H7 (cell line): Measurements from ENCODE around the gene NRF1. TPM values are rescaled to one million over a fixed set of nuclear protein-coding genes. Genes with fewer than 3 reads are reported as not detected.

Source experiments
- DNase-seq: peaks from one replicate; pipeline ENCODE4 v3.0.0; 2012
- H3K27me3 ChIP-seq: 2 replicates; pipeline ENCODE4 v1.6.0; 2011; ENCODE audit warnings: mild to moderate bottlenecking, low read length; ENCODE audit not compliant: control insufficient read depth, insufficient read depth
- H3K36me3 ChIP-seq: replicated peaks from 2 replicates; pipeline ENCODE4 v1.5.1; 2011; ENCODE audit warnings: low read length; ENCODE audit not compliant: control insufficient read depth, insufficient read depth
- H3K4me3 ChIP-seq: 2 replicates; pipeline ENCODE4 v1.5.1; 2011; ENCODE audit warnings: low read depth, mild to moderate bottlenecking, control low read depth, low read length, moderate library complexity; ENCODE audit not compliant: insufficient read depth
- total RNA-seq: library from RNA; depleted of rRNA; stranded (reverse); fragments of >200 nt; shearing (Covaris generic); gene quantifications from 2 replicates; pipeline ENCODE4 v1.2.3, GENCODE V29; 2014

NRF1 gene
- total RNA-seq, 1 experiment from 2014 or later, result 13.7 TPM

DNA sequence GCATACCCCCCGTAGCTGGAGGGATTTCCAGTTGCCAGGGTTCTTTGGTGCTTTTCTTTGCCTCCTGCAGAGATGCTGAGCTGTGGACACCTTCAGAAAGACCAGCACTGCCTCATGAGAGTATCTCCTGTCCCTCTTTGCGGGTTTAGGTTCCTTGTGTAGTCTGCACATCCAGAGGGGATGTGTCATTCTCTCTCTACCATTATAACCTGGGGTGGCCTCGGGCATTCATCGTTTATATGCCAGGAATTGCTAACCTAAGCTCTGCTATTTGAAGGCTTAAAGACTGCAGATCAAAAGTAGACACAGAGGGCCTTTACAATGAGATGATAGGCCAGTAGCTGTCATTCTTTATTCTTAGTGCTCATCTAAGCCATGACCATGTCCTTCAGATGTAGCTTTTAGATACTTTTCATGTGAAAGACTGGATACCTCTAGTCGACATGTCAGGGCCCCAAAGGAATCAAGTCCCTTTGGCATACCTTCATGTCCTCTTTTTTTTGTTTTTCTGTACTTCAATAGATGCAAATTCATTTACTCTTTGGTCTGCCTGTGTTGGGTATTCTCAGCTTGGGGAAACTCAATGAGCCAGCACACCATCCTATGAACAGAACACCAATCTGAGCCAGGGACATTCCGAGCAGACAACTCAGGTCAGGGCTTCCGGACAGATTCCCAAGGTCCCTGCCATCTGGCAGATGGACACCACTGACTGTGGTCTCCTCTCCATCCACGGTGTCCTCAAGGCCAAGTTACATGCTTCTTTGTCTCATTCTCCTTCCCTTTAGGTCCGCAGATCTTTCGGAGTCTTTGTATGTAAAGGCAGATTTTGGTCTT, 129.3 kb downstream of the NRF1 start:
- no peak for DNase-seq
- Histone ChIP-seq H3K36me3 (peaks cover 3% of the 10 kb centered on the region), H3K4me3 (no peak overlapping the region), H3K27me3 (no peaks in the 10 kb centered on the region)

DNA sequence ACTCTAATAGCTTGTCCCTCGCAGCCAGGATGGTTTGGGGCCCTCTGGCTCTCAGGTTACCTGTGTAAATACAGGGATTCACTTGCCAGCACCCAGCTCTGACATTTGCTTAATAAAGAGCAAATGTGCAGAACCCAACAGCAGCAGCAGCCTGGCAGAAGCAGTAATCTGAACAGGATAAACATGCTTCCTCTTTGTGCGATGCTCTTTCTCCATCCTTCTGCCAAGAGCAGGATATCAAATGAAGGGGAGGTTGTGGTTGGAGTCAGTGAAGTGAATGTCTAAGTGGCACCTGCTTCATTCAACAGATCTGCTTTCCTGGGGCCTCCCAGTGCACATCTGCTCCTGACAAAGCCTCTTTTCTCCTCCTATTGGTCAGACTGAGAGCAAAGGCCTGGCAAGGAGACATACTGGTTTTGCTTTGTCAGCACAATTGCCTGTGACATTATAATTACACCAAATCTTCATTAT, 130.3 kb downstream of the NRF1 start:
- H3K36me3 ChIP-seq, result peaks cover 3% of the 10 kb centered on the region
- DNase-seq, result peak; percentile 58
- H3K27me3 ChIP-seq, result no peaks in the 10 kb centered on the region
- no peak overlapping the region for H3K4me3 ChIP-seq

DNA sequence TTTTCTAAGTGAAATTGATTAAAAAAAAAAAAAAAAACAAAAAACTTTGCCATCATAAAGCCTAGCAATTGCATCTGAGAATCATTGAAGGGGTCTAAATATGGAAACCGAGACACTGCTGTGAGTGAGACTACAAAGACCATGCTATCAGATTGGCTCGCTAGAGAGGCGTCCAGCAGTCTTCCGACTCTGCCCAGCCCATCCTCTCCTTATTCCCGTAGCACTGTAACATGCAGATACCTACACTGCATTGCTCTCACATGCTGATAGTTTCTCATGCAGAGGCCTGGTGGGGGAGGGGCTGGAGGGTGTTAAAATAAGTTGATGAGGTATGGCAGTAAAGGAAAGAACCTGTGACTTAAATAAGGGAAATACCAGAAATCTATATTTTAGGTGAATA, 130.7 kb downstream of the NRF1 start:
- no peak for DNase-seq
- Histone ChIP-seq H3K4me3 (no peak overlapping the region), H3K27me3 (no peaks in the 10 kb centered on the region), H3K36me3 (peaks cover 3% of the 10 kb centered on the region)

DNA sequence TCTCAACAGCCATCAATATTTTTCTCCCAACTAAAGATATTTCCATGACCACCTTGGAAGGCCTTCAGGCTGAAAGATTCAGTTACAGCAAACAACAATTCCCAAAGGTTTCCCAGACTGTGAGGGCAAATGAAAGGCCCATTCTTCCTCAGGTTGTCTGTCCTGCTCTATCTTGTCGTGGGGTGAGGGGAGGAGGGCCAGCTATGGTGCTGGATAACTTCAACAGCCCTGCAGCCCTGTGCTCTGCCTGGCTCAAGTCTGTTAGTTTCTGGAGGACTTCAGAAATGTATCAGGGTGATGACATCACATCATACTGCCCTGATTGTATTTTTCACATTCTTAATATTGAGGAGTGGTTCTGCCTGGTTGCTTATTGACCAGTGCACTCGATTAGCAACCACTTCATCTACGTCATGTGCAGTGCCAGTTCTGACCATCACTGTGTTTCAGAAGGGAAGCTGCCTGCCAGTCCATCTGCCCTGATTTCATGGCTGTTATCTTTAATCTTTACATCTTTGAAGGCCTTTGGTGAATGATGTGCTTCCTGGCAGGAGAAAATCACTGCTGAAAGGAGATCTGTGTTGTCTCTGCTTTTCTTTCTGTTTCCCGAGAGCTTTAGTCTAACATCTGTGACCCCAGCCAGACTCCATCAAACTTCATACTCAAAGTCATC, 135.5 kb downstream of the NRF1 start:
- H3K4me3 ChIP-seq, result no peak overlapping the region
- H3K36me3 ChIP-seq, result peaks cover 2% of the 10 kb centered on the region
- H3K27me3 ChIP-seq, result no peaks in the 10 kb centered on the region
- no peak for DNase-seq

DNA sequence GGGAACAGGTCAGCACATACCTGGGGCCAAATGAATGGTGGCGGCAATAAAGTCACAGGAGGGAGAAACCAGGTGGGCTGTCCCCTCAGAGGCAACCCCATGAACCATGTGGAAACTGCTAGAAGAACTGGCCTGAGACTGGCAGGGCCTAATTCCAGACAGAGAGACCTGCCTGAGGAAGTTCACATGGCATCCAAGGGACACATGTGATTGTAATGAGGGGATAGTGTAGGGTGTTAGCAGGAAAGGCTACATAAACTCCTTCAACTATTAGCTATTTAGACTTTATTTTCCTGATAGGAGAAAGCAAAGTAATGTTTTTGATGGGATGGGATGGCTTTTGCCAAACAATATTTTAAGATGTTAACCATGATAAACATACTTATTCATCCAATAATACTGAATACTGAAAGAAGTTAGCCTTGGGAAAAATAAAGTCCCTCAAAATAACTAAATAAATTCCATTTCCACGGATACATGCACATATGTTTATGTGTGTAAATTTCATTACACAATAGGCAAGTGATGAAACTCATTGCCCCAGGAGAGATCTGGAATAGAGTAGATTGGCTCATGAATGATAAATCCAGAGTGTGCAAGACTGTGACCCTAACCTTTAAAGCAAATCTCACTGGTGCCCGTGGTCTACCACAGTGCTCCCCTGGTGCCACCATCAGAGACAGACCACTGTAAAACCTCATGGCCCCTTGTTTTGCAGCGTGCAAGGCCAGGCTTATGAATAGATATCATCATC, 137.0 kb downstream of the NRF1 start:
- no peak for DNase-seq
- no peak overlapping the region for H3K4me3 ChIP-seq
- peaks cover 2% of the 10 kb centered on the region for H3K36me3 ChIP-seq
- no peaks in the 10 kb centered on the region for H3K27me3 ChIP-seq

DNA sequence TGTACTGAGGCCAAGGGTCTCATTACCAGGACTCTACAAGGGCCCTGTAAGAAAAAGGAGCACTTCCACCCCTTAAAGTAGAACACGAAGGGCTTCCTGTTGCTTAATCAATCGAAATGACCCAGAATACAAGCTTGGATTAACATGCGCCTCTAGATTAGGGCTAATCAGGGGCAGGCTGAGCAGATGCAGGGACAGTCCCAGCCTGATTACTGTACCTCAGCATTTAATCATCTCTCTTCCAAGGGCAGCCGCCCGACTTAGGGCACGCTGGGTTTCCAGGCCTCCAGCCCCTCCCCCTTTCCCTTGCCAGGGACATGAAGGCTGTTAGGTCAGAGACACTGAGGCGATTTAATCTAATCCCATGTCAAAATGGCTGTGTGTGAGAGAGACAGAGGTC, 138.6 kb downstream of the NRF1 start:
- no peaks in the 10 kb centered on the region; the same call in 1 of the 2 replicates for H3K36me3 ChIP-seq
- no peaks in the 10 kb centered on the region for H3K27me3 ChIP-seq
- H3K4me3 ChIP-seq, result no peak overlapping the region
- no peak for DNase-seq

DNA sequence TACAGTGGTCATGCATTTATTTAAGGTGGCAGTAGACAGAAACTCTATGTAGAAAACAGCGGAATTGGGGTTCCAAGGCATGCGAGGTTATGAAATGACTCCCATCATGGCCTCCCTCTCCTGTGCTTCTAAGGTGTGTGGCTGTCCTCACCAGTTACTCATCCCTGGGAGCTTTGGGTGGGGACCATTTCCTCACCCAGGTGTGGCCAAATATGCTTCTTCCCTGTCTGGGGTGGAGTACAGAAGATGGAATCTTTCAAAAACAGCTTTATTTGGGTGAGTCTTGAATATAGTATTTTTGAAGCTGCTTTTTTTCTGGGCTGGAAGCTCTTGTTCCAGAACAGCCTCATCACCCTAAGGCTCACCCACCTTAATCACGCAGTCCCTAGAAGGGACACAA, 139.0 kb downstream of the NRF1 start:
- no peaks in the 10 kb centered on the region for H3K27me3 ChIP-seq
- peaks cover under 1% of the 10 kb centered on the region; the same call in 1 of the 2 replicates for H3K36me3 ChIP-seq
- H3K4me3 ChIP-seq, result no peak overlapping the region
- DNase-seq, result no peak

DNA sequence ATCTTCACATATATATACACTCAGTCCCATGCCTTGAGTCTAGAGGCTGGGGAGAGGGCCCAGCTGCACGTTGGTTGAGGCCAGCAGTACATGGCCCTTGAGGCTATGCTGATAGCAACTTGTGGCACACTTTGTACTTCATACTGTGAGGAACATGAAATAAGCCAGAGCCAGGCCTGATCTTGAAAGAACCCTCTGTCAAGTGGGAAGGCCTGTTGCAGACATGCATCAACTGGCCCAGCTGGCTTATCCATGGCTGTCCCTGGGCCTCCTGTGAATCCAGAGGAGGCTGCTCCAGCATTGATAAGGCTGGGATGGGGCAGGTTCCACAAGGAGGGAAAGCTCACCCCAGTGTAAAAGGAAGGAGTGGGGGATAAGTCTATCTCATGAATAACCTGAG, 140.4 kb downstream of the NRF1 start:
- DNase-seq, result no peak
- no peak overlapping the region for H3K4me3 ChIP-seq
- peaks cover 2% of the 10 kb centered on the region; the same call in 1 of the 2 replicates for H3K36me3 ChIP-seq
- no peaks in the 10 kb centered on the region for H3K27me3 ChIP-seq

DNA sequence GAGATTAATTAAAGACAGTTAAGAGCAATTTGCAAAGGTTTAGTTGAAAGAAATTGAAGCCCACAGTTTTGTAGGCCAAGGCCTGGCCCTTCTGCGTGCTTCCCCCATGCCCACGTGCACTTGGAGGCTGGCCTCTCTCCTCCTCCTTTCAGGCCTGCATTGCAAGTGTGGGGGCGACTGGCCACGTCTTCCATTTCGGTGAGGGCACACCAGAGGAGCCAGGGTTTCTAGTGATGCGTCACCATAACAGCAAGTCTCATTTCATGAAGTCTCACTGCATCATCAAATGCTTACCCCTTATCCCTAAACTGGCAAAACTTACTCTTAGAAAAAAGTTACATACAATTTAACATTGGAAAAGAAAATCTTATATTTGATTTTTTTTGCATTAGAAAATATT, 141.2 kb downstream of the NRF1 start:
- Histone ChIP-seq H3K36me3 (peaks cover 2% of the 10 kb centered on the region; the same call in 1 of the 2 replicates), H3K4me3 (no peak overlapping the region), H3K27me3 (no peaks in the 10 kb centered on the region)
- no peak for DNase-seq

DNA sequence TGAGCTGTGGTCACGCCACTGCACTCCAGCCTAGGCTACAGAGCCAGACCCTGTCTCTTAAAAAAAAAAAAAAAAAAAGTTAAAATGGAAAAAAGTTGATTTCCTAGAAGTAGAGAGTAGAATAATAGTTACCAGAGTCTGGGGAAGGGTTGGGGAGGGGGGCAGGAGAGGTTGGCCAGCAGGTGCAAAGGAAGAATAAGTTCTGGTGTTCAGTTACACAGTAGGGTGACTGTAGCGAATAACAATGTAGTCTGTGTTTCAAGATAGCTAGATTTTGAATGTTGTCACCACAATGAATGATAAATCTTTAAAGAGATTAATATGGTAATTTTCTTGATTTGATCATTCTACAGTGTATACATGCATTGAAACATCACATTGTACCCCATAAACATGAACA, 142.9 kb downstream of the NRF1 start:
- peaks cover 2% of the 10 kb centered on the region; the same call in 1 of the 2 replicates for H3K36me3 ChIP-seq
- no peaks in the 10 kb centered on the region for H3K27me3 ChIP-seq
- no peak overlapping the region for H3K4me3 ChIP-seq
- no peak for DNase-seq

DNA sequence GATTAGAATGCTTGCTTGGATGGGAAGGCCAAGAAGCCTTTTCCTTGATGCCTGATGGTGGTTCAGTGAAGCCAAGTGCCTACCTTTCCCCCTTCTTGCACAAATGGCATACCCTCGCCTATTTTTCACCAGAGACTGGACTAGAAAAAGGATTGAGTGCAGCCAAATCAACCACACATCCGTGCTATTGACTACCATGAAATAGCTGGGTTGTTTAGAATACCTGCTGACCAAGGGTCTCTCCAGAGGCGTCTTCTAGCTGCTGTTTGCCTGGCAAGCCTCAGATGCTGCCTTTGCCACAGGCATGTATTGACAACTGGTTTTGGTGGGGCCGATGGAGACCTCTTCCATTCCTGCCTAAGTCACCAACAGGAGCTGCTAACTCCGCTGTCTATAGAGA, 146.5 kb downstream of the NRF1 start:
- Histone ChIP-seq H3K36me3 (peaks cover 2% of the 10 kb centered on the region; the same call in 1 of the 2 replicates), H3K4me3 (no peak overlapping the region), H3K27me3 (no peaks in the 10 kb centered on the region)
- DNase-seq, result no peak

DNA sequence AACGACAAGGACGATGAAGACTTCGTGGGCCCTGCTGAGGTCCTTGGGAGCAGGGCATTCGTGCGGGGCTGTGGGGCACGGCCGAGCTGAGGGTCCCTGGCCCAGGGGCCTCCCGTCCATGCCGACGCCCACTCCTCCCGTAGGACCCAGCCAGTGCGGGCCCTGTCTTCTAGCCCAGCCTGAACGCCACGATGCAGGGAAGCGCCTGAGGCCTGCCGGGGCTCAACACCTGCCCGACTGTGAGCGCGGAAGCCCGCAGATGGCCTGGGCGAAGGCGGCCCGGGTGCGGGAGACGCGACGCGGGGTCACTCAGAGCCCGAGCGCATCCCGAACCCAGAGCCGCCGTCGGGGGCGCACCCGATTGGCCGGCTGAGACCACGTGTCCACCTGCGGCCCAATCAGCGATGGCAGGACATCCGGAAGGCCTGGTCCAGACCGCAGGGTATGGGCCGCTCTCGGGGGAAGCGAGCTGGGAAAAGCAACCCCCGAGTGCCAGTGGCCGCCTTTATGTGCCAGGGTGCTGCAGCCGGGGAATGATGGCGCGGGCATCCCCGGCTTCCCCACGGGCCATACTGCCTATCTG, 151.0 kb downstream of the NRF1 start:
- Histone ChIP-seq H3K36me3 (no peaks in the 10 kb centered on the region), H3K4me3 (no peak overlapping the region), H3K27me3 (no peaks in the 10 kb centered on the region)
- peak; percentile 68 for DNase-seq

DNA sequence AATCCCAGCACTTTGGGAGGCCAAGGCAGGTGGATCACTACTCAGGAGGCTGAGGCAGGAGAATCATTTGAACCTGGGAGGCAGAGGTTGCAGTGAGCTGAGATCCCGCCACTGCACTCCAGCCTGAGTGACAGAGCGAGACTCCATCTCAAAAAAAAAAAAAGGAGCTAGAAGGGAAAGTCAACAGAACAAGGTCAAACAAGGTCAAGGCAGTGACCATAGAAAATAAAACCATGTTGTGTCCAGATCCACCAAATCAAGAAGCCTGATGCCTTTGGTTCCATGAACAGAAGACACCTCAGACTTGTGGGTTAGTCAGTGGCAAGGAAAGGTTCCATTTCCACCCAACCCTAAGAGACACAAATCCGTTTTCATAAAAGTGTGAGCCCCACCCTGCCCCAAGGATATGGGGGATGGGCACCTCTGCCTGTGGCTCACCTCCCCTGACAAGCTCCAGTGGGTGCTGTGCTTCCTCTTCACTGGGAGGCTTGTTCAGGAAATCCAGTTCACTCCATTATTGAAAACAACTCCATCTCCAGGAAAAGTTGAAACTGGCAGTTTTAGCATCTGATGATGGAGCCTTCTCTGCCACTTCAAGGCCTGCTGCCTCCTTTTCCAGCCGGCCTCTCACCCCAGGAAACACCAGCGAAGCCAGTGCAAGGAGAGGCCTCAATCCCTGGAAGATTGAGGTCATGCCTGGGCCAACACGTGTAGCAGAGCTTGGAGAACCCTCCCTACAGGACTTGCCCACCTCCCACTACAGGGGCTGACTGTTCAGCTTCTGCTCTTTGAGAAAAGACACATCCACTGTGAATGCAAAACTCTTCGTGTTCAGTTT, 152.9 kb downstream of the NRF1 start:
- no peaks in the 10 kb centered on the region for H3K27me3 ChIP-seq
- DNase-seq, result no peak
- no peaks in the 10 kb centered on the region for H3K36me3 ChIP-seq
- H3K4me3 ChIP-seq, result no peak overlapping the region

DNA sequence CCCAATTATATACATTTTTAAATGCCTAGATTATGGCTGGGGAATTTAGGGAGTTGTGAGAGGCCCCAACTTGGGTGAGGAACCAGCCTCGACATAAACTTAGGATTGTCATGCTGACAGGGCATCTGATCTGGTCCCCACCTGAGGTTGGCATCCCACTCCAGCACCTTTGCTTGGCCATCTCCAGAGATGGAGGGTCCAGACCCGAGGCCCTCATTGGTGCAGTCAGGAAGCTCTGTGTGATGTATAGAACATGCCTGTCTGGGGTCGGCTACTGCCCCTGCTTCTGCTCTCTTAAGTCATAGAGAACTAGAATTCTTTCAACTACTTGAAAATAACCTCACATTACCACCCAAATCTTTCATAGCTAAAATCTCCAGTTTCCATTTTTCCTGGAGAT, 153.8 kb downstream of the NRF1 start:
- Histone ChIP-seq H3K36me3 (no peaks in the 10 kb centered on the region), H3K27me3 (no peaks in the 10 kb centered on the region), H3K4me3 (no peak overlapping the region)
- no peak for DNase-seq
